ENCODE results near the gene TM4SF1. TPM values are rescaled to one million over a fixed set of nuclear protein-coding genes. Genes with fewer than 3 reads are reported as not detected.

The TM4SF1 gene
- total RNA-seq, 2 donors from 2014 or later: 211 to 341 TPM

DNA sequence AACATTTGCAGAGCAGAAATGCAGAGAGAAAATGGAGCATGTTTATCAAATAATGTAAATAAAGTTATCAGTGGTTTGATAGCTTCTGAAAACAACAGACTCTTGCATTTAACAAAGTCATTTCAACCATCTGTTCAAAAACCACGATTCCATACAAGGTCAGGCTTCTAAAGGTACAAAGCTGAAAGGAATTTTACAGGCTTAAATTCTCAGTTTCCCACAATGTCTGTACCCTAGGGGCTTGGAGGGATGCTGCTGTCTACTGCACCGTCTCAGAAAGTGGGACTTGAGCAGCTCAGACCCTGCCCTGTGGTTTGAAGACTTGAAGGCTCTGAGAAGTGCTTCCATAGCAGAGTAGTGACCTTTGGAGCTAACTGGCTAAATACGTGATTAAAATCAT, 30.4 kb upstream of the TM4SF1 start:
- no peak for TF ChIP-seq CTCF (IDR thresholded peaks at IDR 0.05)
- Histone ChIP-seq H3K27me3 (no peaks in the 10 kb centered on the region), H3K4me1 (no peaks in the 10 kb centered on the region), H3K9me3 (no peaks in the 10 kb centered on the region), H3K27ac (no peak overlapping the region), H3K4me3 (no peak overlapping the region), H3K36me3 (no peaks in the 10 kb centered on the region)
- no peak for DNase-seq (ENCODE audit: low spot score)

- no peaks in the 10 kb centered on the region for H3K4me1 ChIP-seq
- H3K27ac ChIP-seq: no peak overlapping the region
- no peak for DNase-seq (ENCODE audit: low spot score)
- H3K27me3 ChIP-seq: no peaks in the 10 kb centered on the region
- no peak for TF ChIP-seq CTCF (IDR thresholded peaks at IDR 0.05)
- H3K9me3 ChIP-seq: peaks cover 0 to 6% of the 10 kb centered on the region in 2 donors
- H3K36me3 ChIP-seq: no peaks in the 10 kb centered on the region
- H3K4me3 ChIP-seq: no peak overlapping the region
Observed at GRCh38 chr3:149406244-149406752, 28.8 kb upstream of the TM4SF1 start.

GRCh38 chr3:149403443-149403842, 26.0 kb upstream of the TM4SF1 start:
- Histone ChIP-seq H3K9me3 (peaks cover 0 to 6% of the 10 kb centered on the region in 2 donors), H3K27me3 (no peaks in the 10 kb centered on the region), H3K4me1 (no peaks in the 10 kb centered on the region), H3K36me3 (no peaks in the 10 kb centered on the region), H3K4me3 (no peak overlapping the region), H3K27ac (no peak overlapping the region)
- no peak for DNase-seq (ENCODE audit: low spot score)
- no peak for TF ChIP-seq CTCF (IDR thresholded peaks at IDR 0.05)

GRCh38 chr3:149402481-149402880, 25.0 kb upstream of the TM4SF1 start:
- Histone ChIP-seq H3K27me3 (no peaks in the 10 kb centered on the region), H3K27ac (no peak overlapping the region), H3K4me1 (no peaks in the 10 kb centered on the region), H3K36me3 (no peaks in the 10 kb centered on the region), H3K9me3 (peaks cover 0 to 6% of the 10 kb centered on the region in 2 donors), H3K4me3 (no peak overlapping the region)
- no peak for TF ChIP-seq CTCF (IDR thresholded peaks at IDR 0.05)
- no peak for DNase-seq (ENCODE audit: low spot score)

- no peaks in the 10 kb centered on the region for H3K4me1 ChIP-seq
- no peaks in the 10 kb centered on the region for H3K27me3 ChIP-seq
- no peak overlapping the region for H3K4me3 ChIP-seq
- peaks cover 0 to 6% of the 10 kb centered on the region in 2 donors for H3K9me3 ChIP-seq
- no peak for DNase-seq (ENCODE audit: low spot score)
- H3K36me3 ChIP-seq: no peaks in the 10 kb centered on the region
- no peak for TF ChIP-seq CTCF (IDR thresholded peaks at IDR 0.05)
- H3K27ac ChIP-seq: no peak overlapping the region
Observed at GRCh38 chr3:149401926-149402310, 24.5 kb upstream of the TM4SF1 start.

DNA sequence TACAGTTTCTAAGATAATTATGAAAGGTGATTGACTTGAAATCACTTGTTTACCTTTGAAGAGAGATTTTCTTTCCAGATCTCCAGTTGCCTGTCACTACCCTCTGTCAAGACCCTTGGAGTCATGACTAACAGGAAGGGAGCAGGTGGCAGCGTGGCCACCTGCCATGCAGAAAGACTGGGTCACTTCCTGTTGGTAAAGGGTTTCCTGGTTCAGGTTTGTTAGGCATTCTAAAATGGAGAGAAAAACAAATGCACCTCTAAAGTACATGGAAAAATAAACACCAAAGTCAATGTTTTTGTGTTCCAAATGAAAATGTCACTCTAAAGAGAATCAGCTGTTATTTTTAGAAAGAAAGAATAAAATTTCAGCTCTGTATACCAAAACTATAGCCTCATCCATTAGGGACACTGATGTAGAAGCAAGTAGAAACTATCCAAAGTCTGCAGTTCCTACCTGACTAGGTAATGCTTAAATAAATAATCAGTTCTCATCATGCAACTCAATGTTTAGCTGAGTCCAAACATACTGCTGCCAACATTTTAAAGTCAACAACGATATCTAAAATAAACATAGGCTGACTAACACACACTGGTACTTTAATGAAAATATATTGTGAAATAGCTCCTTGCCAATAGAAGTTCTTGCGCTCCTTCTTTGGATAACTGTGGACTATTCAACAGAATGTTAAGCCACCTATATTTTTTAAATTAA, 23.9 kb upstream of the TM4SF1 start:
- Histone ChIP-seq H3K27ac (no peak overlapping the region), H3K9me3 (peaks cover 0 to 6% of the 10 kb centered on the region in 2 donors), H3K4me3 (no peak overlapping the region), H3K4me1 (no peaks in the 10 kb centered on the region), H3K27me3 (no peaks in the 10 kb centered on the region), H3K36me3 (no peaks in the 10 kb centered on the region)
- DNase-seq (ENCODE audit: low spot score): no peak
- no peak for TF ChIP-seq CTCF (IDR thresholded peaks at IDR 0.05)

All from right atrium auricular region (tissue), 2 donors.